Neural cell (in vitro differentiated cells): ENCODE data around the gene ANKS3. TPM values are rescaled to one million over a fixed set of nuclear protein-coding genes. Genes with fewer than 3 reads are reported as not detected.

Experiments used
- H2AFZ ChIP-seq: fragments of 200-600, 300-800 bp; sonication (generic), shearing (Covaris generic); 2 replicates; pipeline ENCODE4 v1.6.0; 2014; ENCODE audit warnings: low read depth, mild to moderate bottlenecking, antibody characterized with exemption, low read length, moderate library complexity
- H3F3A ChIP-seq: fragments of 200-600 bp; shearing (Covaris generic); 2 replicates; pipeline ENCODE4 v1.6.1; 2016; ENCODE audit warnings: mild to moderate bottlenecking, moderate library complexity, mixed read lengths, antibody characterized with exemption, low read length; ENCODE audit not compliant: insufficient read depth, poor library complexity, severe bottlenecking
- H3K27ac ChIP-seq: fragments of 200-600, 300-800 bp; sonication (generic), shearing (Covaris generic); 2 replicates; pipeline ENCODE4 v1.5.1; 2014; ENCODE audit warnings: mild to moderate bottlenecking, low read length, moderate library complexity
- H3K27me3 ChIP-seq: fragments of 300-800, 200-600 bp; sonication (generic), shearing (Covaris generic); 2 replicates; pipeline ENCODE4 v1.6.0; 2014; ENCODE audit warnings: mild to moderate bottlenecking, low read depth, low read length, moderate library complexity; ENCODE audit not compliant: insufficient read depth
- H3K36me3 ChIP-seq: fragments of 300-800, 200-600 bp; sonication (generic), shearing (Covaris generic); 2 replicates; pipeline ENCODE4 v1.5.1; 2014; ENCODE audit warnings: mild to moderate bottlenecking, antibody characterized with exemption, low read length, moderate library complexity; ENCODE audit not compliant: insufficient read depth
- H3K4me2 ChIP-seq: fragments of 300-800, 200-600 bp; sonication (generic), shearing (Covaris generic); 2 replicates; pipeline ENCODE4 v1.6.0; 2014; ENCODE audit warnings: mild to moderate bottlenecking, low read length
- H3K4me3 ChIP-seq: fragments of 300-800, 200-600 bp; sonication (generic), shearing (Covaris generic); 2 replicates; pipeline ENCODE4 v1.5.1; 2014; ENCODE audit warnings: mild to moderate bottlenecking, low read length, moderate library complexity
- H3K79me2 ChIP-seq: fragments of 200-600 bp; shearing (Covaris generic); replicated peaks from 2 replicates; pipeline ENCODE4 v1.6.0; 2014; ENCODE audit warnings: mild to moderate bottlenecking, low read length, moderate library complexity; ENCODE audit not compliant: insufficient read depth
- H3K9ac ChIP-seq: fragments of 300-800, 200-600 bp; sonication (generic), shearing (Covaris generic); 2 replicates; pipeline ENCODE4 v1.6.1; 2016; ENCODE audit warnings: mild to moderate bottlenecking, low read length, mixed read lengths
- H3K9me2 ChIP-seq: fragments of 200-600 bp; shearing (Covaris generic); 2 replicates; pipeline ENCODE4 v1.6.1; 2016; ENCODE audit warnings: mild to moderate bottlenecking, low read length, mixed read lengths; ENCODE audit not compliant: insufficient read depth
- H3K9me3 ChIP-seq: fragments of 200-600, 300-800 bp; sonication (generic), shearing (Covaris generic); 2 replicates; pipeline ENCODE4 v1.6.1; 2016; ENCODE audit warnings: mild to moderate bottlenecking, mixed run types, low read length, moderate library complexity, mixed read lengths
- H4K20me1 ChIP-seq: fragments of 200-600 bp; shearing (Covaris generic); 2 replicates; pipeline ENCODE4 v1.6.1; 2016; ENCODE audit warnings: mild to moderate bottlenecking, mixed run types; ENCODE audit not compliant: insufficient read depth
- CTCF ChIP-seq: fragments of 450-650 bp; IDR thresholded peaks from 2 replicates; pipeline ENCODE4 v1.5.1; 2014; ENCODE audit warnings: antibody characterized with exemption, mild to moderate bottlenecking, moderate library complexity; ENCODE audit not compliant: poor library complexity, severe bottlenecking
- EP300 ChIP-seq: fragments of 450-650 bp; conservative IDR thresholded peaks from 2 replicates; pipeline ENCODE4 v1.6.1; 2014; ENCODE audit warnings: antibody characterized with exemption, mild to moderate bottlenecking, moderate library complexity; ENCODE audit not compliant: poor library complexity, severe bottlenecking
- EZH2 ChIP-seq: fragments of 200-600, 300-800 bp; shearing (Covaris generic), sonication (generic); IDR thresholded peaks from 2 replicates; pipeline ENCODE4 v1.6.1; 2014; ENCODE audit warnings: antibody characterized with exemption, low read length, borderline replicate concordance, mild to moderate bottlenecking; ENCODE audit not compliant: insufficient read depth, poor library complexity, severe bottlenecking
- MXI1 ChIP-seq: fragments of 450-650 bp; conservative IDR thresholded peaks from 2 replicates; pipeline ENCODE4 v1.6.1; 2014; ENCODE audit warnings: antibody characterized with exemption, mild to moderate bottlenecking; ENCODE audit not compliant: poor library complexity, severe bottlenecking
- POLR2AphosphoS5 ChIP-seq: IDR thresholded peaks from 2 replicates; pipeline ENCODE4 v1.6.1; 2012
- RAD21 ChIP-seq: fragments of 450-650 bp; conservative IDR thresholded peaks from 2 replicates; pipeline ENCODE4 v1.6.1; 2014; ENCODE audit warnings: antibody characterized with exemption, mild to moderate bottlenecking, moderate library complexity
- REST ChIP-seq: IDR thresholded peaks from 2 replicates; pipeline ENCODE4 v1.6.1; 2012; ENCODE audit warnings: borderline replicate concordance
- SMC3 ChIP-seq: fragments of 450-650 bp; conservative IDR thresholded peaks from 2 replicates; pipeline ENCODE4 v1.6.1; 2014; ENCODE audit warnings: antibody characterized with exemption, mild to moderate bottlenecking, moderate library complexity; ENCODE audit not compliant: poor library complexity
- TAF1 ChIP-seq: IDR thresholded peaks from 2 replicates; pipeline ENCODE4 v1.6.1; 2012; ENCODE audit warnings: low read depth
- polyA plus RNA-seq: library from polyadenylated mRNA; depleted of rRNA; stranded (reverse); fragments of >200 nt; gene quantifications from 2 replicates; pipeline ENCODE4 v1.2.3, GENCODE V29; 2014

Gene ANKS3
- polyA plus RNA-seq, 1 donor from 2014 or later: 53.9 TPM

DNA sequence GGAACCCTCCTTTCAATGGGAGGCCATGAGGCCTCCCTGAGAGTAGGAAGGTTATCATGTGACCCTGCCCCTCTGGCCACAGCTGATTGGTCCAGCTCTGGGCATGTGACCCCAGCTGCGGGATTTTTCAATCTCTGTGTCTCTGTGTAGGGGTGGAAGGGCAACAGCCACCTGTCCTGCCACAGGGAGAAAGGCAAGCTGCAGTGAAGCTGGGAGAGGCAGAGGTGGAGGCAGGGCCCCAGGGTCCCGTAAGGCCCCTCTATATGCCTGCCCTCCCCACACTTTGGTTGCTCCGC is 11.2 kb upstream of the ANKS3 start:
- Histone ChIP-seq H3F3A (no peaks in the 10 kb centered on the region), H3K79me2 (no peaks in the 10 kb centered on the region), H3K27ac (no peak overlapping the region), H3K9me2 (no peaks in the 10 kb centered on the region), H2AFZ (no peak overlapping the region), H3K36me3 (no peaks in the 10 kb centered on the region), H3K9ac (no peak overlapping the region), H4K20me1 (no peaks in the 10 kb centered on the region), H3K9me3 (no peaks in the 10 kb centered on the region), H3K4me3 (no peak overlapping the region), H3K4me2 (no peak overlapping the region), H3K27me3 (no peaks in the 10 kb centered on the region)
- no peak for TF ChIP-seq MXI1
- no peak for TF ChIP-seq EZH2
- no peak for TF ChIP-seq EP300
- no peak for TF ChIP-seq POLR2AphosphoS5
- TF ChIP-seq TAF1: no peak
- TF ChIP-seq REST: no peak
- TF ChIP-seq RAD21: no peak
- no peak for TF ChIP-seq SMC3
- TF ChIP-seq CTCF: no peak

GRCh38 chr16:4744555-4745273 is 10.6 kb upstream of the ANKS3 start:
- TF ChIP-seq TAF1 (no peak), EZH2 (no peak), SMC3 (no peak), POLR2AphosphoS5 (no peak), EP300 (no peak), REST (no peak), MXI1 (no peak), RAD21 (no peak), CTCF (no peak)
- H3K9ac ChIP-seq: no peak overlapping the region
- no peak overlapping the region for H3K27ac ChIP-seq
- H3K79me2 ChIP-seq: no peaks in the 10 kb centered on the region
- no peak overlapping the region for H3K4me3 ChIP-seq
- H3F3A ChIP-seq: no peaks in the 10 kb centered on the region
- H3K27me3 ChIP-seq: no peaks in the 10 kb centered on the region
- H3K36me3 ChIP-seq: no peaks in the 10 kb centered on the region
- H2AFZ ChIP-seq: no peak overlapping the region
- no peaks in the 10 kb centered on the region for H3K9me2 ChIP-seq
- H3K9me3 ChIP-seq: no peaks in the 10 kb centered on the region
- H4K20me1 ChIP-seq: no peaks in the 10 kb centered on the region
- no peak overlapping the region for H3K4me2 ChIP-seq
